HepG2 (cell line): Measurements from ENCODE around the gene CHPF. TPM values are rescaled to one million over a fixed set of nuclear protein-coding genes. Genes with fewer than 3 reads are reported as not detected.

Source experiments
- GMEB1 ChIP-seq: sonication (generic); formaldehyde crosslinking; IDR thresholded peaks from 2 replicates; pipeline ENCODE4 v1.5.1; 2020; ENCODE audit warnings: missing genetic modification reagents, mild to moderate bottlenecking, borderline replicate concordance
- HBP1 ChIP-seq: IDR thresholded peaks from 2 replicates; pipeline ENCODE4 v1.6.1; 2016; ENCODE audit warnings: low read depth, control low read depth
- KMT2B ChIP-seq: IDR thresholded peaks from 2 replicates; pipeline ENCODE4 v1.6.1; 2016; ENCODE audit warnings: missing genetic modification reagents, missing compliant biosample characterization
- POLR2A ChIP-seq, 2 experiments: IDR thresholded peaks; 2 replicates each; pipeline ENCODE4 v1.6.1; 2011; ENCODE audit warnings: low read depth in 2 of 2, low read length in 2 of 2, mild to moderate bottlenecking in 1 of 2, moderate library complexity in 1 of 2; ENCODE audit not compliant: insufficient read depth in 1 of 2
- POLR2G ChIP-seq: fragments of 200-400 bp; formaldehyde crosslinking; IDR thresholded peaks from 2 replicates; pipeline ENCODE4 v1.6.1; 2018; ENCODE audit warnings: mild to moderate bottlenecking, low read depth, low read length, moderate library complexity
- REST ChIP-seq, 2 experiments: IDR thresholded peaks; 2 replicates each; pipeline ENCODE4 v1.6.1; 2011 to 2012; ENCODE audit warnings: low read length in 2 of 2, borderline replicate concordance in 1 of 2, low read depth in 1 of 2, mild to moderate bottlenecking in 1 of 2, moderate library complexity in 1 of 2
- SNAPC4 ChIP-seq: sonication (generic); formaldehyde crosslinking; IDR thresholded peaks from 2 replicates; pipeline ENCODE4 v1.4.0; 2020; ENCODE audit warnings: mild to moderate bottlenecking, missing genetic modification reagents
- ZFP1 ChIP-seq: IDR thresholded peaks from 2 replicates; pipeline ENCODE4 v1.6.1; 2016
- ZMAT5 ChIP-seq: sonication (generic); formaldehyde crosslinking; IDR thresholded peaks from 2 replicates; pipeline ENCODE4 v1.5.0; 2020; ENCODE audit warnings: mild to moderate bottlenecking, low read depth, missing genetic modification reagents, borderline replicate concordance
- ZNF598 ChIP-seq: sonication (generic); formaldehyde crosslinking; IDR thresholded peaks from 2 replicates; pipeline ENCODE4 v1.5.1; 2020; ENCODE audit warnings: mild to moderate bottlenecking, missing genetic modification reagents, borderline replicate concordance
- ZNF761 ChIP-seq: sonication (generic); formaldehyde crosslinking; conservative IDR thresholded peaks from 2 replicates; pipeline ENCODE4 v1.4.0; 2020; ENCODE audit warnings: mild to moderate bottlenecking, missing genetic modification reagents
- ZNF878 ChIP-seq: sonication (generic); formaldehyde crosslinking; IDR thresholded peaks from 2 replicates; pipeline ENCODE4 v1.8.1; 2023; ENCODE audit warnings: mild to moderate bottlenecking, missing genetic modification reagents, moderate library complexity
- polyA plus RNA-seq, 8 experiments: library from polyadenylated mRNA; depleted of rRNA in 3 of 8; stranded (reverse) in 7 of 8; unstranded in 1 of 8; fragments of >200 nt; fragmentation: Illumina TruSeq in 4 of 8; extraction: Trizol in 4 of 8; gene quantifications; 2 replicates each; pipeline versions ENCODE4 v1.2.1 to v1.2.3, GENCODE V29; 2011 to 2016; ENCODE audit warnings: low read depth in 4 of 8, missing spikeins in 1 of 8, mixed read lengths in 1 of 8; ENCODE audit not compliant: insufficient read depth in 1 of 8
- total RNA-seq, 5 experiments: library from RNA; depleted of rRNA; stranded (reverse); fragments of >200 nt; fragmentation: Illumina TruSeq; extraction: Trizol; gene quantifications; 2 replicates each; pipeline ENCODE4 v1.2.3, GENCODE V29; 2016; ENCODE audit warnings: low read depth in 1 of 5

The CHPF gene
- total and polyA plus RNA-seq, 2 of the 13 experiments (the other 11 are each of a cell fraction or from before 2014, with no cell fraction given): 79.6 to 111 TPM

GRCh38 chr2:219543596-219544358, at the start of gene CHPF, which contains the start of gene TMEM198 (continued):
- TF ChIP-seq ZNF878 (CRISPR knock-in tag) (peak; percentile 88), ZMAT5 (no peak), ZFP1 (peak; percentile 90), HBP1 (CRISPR knock-in tag) (peak; percentile 93), ZNF761 (peak; percentile 95), REST (IDR thresholded peaks at IDR 0.05; ENCODE audit: borderline replicate concordance in 1 of 2, low read depth in 1 of 2, low read length in 2 of 2) (peak in 1 of 2 experiments; percentile 97; a peak in 2 of 4 replicates), GMEB1 (CRISPR knock-in tag) (peak; percentile 77; the same call in 1 of the 2 replicates), KMT2B (CRISPR knock-in tag) (no peak; the same call in 1 of the 2 replicates), SNAPC4 (CRISPR knock-in tag) (no peak; the same call in 1 of the 2 replicates), ZNF598 (peak; percentile 86), POLR2G (peak; percentile 91), POLR2A (IDR thresholded peaks at IDR 0.05; ENCODE audit: insufficient read depth in 1 of 2, low read depth in 2 of 2, low read length in 2 of 2) (peak in 1 of 2 experiments; percentile 71; a peak in 2 of 4 replicates)
